OCI-M1 (cell line): ENCODE measurements around the gene NBEAL2.
A peak's percentile ranks its signal among the peaks of the same experiment; 100 is the strongest.

ENCODE experiments used
- DNase-seq: peaks from one replicate; lab custom pipeline; 2025; lab: John Stamatoyannopoulos, UW

NBEAL2 gene

DNA sequence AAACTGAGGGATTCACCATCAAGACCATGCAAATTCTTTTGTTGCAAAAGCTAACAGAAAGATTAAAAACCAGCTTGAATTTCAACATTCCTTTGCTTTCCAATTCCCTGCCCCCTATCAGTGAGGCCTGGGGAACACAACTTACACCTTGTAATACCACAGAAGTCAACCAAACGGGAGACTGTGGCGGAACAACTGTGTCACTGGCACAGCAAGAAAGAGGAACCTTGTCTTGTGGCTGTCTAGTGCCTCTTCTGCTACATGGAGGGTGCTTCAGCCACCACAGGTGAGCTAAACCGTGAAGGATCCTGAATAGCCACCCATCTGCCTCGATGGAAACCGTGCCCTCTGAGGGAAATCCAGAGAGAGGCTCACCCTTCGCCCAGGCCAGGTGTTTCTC lies 14.3 kb upstream of the NBEAL2 start:
- peak; percentile 65 for DNase-seq

DNA sequence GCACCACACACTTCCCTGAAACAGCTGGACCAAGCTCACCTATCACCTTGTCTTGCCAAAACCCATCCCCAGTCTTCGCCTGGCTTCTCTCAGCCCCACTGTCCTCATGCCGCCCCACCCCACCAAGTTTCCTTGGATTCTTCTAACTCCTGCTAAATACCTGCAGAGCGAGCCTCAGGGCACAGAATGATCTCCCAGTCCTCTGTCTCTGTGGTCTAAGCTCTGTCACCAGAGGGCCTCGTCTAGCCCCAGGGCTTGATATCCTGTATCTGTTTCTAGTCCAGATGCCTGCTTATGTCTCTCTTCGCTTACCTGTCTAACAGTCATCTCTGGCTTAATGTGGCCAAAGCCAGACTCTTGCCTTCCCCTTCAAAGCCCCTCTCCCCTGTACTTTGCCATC lies 12.7 kb upstream of the NBEAL2 start:
- DNase-seq: no peak

DNA sequence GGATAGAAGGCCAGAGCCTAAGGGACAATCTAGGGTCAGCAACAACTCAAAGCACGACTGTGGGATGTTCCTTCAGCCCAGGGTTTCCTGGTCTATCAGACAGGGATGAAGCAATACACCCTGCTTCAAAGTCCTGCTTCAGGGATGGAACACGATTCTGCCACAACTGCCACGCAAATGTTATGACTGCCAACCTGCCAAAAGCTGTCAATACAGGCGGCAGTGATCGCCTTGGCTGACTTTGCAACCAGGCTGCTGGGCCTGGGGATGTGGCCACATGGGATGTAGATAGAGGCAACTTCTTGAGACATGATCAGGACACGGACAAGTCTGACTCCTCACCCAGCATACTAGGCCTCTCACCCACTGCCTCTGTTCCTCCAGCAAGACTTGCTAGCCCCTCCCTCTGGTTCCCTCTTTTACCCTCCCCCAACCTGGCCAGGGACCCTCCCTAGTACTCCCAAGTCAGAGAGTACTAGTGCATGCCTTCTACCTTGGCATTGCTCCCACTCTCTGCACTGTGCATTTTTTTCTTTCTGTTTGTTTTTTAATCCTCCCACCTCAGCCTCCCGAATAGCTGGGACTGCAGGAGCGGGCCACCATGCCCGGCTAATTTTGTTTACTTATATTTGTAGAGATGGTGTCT lies 10.6 kb upstream of the NBEAL2 start:
- no peak for DNase-seq

DNA sequence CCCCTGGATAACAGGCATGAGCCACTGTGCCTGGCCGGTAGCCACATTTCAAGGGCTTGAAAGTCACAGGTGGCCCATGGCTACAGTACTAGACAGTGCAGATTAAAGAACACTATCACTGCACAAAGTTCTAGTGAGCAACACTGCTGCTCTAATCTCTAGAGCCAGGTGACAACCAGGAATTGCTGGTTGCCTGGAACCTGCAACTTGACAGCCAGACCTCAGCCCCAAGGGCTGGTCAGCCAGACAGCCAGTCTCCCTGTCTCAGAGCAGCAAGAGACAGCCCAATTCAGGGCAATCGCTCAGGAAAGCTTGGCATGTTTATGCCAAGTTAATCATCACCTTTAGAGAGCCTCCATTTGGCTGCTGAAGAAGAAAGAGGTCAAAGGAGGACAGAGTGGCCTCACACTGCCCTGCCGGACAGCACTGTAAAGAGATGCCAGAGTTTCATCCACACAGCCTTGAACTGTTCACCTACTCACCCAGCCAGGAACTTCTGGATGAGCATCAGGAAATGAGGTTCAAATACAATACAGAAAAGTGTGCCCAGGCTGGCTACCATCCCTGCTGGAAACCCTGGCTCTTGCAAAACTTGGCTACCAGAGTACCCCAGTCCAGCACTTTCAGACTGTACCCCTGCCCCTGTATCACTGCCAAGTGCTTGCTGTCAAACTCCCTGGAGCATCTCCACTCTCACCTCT lies 8.9 kb upstream of the NBEAL2 start:
- DNase-seq: no peak

DNA sequence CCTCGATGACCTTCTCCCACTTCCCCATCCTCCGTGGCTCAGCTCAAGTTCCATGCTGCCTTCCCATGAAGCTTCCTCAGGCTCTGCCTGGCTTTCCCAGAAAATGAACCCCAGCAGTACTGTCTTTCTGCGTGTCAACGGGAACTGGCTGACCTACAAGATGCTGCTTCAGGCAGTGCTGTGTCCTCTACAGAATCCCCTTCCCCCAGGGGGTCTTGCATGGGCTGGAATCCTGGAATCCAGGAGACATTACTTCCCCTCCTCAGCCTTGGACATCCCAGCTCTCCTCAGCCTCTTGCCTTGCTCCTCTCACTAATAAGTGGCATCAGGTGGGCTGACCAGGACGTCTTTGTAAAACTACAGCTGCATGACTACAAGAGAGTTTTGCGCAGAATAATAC lies 8.3 kb upstream of the NBEAL2 start:
- DNase-seq: no peak

DNA sequence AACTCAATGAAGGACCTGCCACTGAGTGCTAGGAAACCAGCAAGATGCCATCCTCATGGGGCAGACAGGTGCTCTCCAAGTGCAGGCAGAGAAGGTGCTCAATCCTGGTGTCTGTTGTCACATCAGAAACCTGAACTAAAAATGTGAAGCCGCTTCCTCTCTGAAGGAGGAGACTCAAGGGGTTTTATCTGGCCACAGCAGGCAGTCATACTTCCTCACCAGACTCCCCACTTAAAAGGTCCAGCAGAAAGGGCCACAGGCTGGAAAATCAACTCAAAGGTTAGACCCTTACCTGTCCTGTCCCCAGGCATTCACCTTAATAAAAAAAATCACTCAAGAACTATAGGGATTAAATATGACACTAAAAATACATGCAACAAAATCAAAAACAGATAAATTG lies 7.7 kb upstream of the NBEAL2 start:
- DNase-seq: peak; percentile 80

DNA sequence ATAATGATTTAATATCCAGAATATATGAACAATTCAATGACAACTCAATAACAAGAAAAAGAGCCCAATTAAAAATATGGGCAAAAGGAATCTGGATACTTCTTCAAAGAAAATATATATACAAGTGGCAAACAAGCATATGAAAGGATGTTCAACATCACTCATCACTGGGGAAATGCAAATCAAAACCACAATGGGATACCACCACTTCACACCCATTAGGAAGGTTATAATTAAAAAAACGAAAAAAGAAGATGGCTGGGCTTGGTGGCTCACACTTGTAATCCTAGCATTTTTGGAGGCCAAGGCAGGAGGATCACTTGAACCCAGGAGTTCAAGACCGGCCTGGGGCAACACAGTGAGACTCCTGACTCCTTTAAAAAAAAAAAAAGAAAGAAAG lies 7.1 kb upstream of the NBEAL2 start:
- no peak for DNase-seq

DNA sequence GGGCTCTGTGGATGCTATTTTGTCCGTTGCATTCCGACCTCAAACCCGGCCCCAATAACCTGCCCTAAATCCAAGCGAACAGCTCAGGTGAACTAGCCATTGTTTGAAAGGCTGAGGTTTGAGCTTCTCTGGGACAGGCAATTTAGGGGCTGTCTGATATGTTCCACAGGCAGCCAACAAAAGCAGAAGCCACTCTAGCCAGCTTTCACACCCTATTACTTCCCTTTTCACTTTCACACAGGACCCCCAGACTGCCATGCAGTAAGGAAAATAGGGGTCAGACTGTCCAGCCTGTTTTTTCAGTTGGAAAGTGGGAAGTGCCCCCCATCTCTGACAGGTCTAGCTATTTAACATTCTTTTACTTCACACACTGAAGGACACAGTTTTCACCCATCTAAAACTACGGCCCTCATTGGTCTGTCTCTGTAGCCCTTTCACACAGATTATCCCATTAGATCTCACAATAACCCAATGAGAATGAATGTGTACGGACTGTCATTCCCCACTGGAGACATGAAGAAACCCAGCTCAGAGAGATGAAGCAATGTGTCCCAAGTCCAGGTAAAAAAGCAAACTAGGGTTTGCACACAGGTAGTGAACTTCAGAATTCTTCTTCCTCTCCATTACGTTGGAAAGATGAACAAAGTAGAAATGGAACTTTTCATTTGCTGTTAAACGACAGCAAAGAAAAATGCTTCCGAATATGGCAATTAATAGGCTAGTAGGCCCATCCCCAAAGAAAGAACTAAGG lies 4.9 kb upstream of the NBEAL2 start:
- peak; percentile 16 for DNase-seq

DNA sequence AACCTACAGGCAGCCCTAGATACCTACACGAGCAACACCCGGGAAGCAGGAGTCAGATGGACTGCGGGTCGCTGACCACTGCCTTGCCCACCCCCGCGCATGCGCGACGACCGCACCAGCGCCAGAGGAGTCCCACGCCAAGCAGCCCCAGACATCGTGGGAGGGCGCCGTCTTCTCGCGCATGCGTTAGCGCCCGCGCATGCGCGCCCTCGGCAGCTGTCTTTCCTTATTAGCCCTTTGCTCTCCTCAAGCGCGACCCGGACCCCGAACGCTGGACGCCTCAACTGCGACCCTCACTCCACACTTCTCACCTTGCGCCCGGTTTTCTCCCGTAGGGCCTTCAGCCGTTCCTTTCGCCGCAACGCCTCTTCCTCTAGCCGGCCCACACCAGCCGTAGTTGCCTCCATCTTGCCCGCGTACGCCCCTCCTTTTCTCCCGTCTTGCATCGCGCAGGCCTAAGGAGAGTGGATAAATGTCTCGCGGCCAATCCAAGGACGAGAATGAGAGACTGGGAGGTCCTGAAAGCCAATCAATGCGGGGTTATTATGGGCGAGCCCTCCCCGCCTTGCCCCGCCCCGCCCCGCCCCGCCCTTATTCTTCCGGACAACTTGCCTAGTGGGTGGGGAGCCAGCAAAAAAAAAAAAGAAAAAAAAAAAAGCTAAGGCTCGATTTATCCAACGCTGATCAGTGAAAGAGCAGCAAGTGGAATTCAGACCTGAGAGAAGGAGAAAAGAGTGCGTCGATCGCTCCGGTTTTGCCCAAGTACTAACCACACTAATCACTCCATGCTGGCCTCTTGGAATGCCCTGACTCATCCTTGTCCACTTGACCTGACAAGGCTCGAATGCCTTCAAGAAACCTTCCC lies 2.9 kb upstream of the NBEAL2 start, which contains the start of gene CCDC12:
CCDC12 (minus strand) TSS at position 420 of the 865 bp plus-strand sequence; CDS start at position 407, 13 bp downstream.
- DNase-seq: peak; percentile 98

DNA sequence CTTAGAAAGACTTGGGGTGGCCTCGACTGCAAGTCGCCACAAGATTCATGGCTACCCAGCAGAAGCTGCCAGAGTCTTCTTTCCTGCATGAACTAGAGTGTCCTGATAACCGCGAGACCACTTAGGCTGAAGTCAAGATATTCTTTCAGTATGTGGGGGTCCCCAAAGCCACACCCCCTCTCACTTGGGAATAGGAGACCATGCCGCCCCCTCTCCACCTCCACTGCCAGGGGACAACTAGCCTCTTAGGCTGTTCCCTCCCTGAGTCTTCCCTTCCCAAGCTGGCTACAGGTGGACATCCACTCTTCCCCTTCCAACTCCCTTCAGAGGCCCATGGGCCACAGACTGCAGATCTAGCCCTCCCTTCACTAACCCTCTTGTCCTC lies 1.7 kb upstream of the NBEAL2 start:
- no peak for DNase-seq

DNA sequence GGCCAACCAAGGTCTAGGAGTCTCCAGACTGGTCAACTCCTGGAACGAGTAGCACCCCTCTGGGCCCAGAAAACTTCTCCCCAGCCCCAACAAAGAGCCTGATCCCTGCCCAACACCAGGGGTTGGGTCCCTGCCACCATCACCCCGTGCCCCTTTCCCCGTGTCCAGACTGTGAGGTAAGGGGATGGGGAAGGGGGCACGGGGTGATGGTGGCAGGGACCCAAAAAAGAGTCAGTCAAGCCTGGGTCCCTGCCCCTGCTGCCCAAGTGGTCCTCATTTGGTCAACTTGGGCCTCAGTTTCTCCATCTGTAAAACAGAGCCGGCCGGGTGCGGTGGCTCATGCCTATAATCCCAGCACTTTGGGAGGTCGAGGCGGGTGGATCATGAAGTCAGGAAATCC lies 1.1 kb upstream of the NBEAL2 start:
- DNase-seq: no peak

DNA sequence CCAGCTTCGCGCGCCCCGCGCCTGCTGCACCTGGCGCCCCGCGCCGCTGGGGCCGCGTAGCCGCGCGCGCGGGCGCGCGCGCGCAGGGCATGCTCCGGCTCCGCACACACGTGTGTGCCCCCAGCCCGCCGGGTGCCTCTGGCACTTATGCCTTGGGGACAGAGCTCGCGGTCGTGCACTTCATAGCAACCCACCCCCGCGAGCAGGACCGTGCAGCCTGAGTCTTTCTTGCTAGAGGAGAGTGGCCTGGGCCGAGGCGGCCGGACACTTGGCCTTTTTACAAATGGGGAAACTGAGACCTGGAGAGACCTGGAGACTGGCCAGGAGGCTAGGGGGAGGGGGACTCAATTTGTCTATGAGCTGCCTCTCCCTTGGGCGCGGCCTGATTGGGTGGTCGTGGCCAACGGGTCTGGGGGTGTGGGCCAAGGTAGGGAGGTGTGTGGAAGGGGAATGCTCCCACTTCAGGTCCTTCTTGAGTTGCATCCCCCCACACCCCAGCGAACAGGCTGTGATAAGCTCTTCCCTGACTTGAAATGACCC lies 562 bp downstream of the NBEAL2 start:
- DNase-seq: peak; percentile 40

DNA sequence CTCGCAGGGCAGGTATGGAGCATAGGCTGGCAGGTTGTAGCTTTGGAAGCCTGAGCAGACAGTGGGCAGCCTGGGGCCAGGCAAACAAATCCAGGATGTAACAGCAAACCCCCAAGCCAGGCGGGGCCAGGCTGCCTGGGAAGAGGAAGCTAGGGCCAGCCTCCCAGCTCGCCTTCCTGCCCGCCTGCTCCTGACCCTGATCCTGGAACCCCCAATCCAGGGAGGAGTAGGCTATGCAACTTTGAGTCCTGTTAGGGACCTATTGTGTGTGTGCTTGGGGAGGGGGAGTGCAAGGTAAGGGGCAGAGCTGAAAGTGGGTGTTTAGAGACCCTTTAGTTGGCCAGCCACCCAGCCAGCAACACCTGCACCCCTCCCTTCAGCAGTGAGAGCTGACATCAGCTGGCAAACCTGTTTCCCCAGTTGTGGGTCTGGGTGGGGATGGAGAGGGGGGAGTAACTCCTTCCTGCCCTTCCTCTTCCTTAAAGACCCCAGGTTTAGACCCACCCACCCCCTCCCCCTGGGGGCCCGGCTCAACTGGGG lies 2.5 kb downstream of the NBEAL2 start:
- no peak for DNase-seq

DNA sequence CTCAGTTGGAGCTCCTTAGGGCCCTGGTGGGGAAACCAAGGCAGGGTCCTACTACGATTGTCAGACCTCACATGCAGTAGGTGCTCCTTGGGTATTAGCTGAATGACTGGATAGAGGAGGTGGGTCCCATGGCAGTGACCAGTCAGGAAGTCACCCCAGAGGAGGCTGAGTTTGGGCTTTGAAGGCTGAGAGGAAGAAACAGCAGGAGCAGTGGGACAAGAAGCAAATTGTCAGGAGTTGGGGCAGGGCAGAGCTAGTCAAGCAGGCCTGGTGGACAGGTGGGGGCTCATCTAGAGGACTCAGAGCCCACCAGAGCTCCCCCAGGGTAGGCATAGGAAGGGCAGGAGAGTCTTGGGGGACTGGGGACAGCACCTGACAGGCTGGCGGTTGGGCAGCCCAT lies 3.1 kb downstream of the NBEAL2 start:
- DNase-seq: no peak

DNA sequence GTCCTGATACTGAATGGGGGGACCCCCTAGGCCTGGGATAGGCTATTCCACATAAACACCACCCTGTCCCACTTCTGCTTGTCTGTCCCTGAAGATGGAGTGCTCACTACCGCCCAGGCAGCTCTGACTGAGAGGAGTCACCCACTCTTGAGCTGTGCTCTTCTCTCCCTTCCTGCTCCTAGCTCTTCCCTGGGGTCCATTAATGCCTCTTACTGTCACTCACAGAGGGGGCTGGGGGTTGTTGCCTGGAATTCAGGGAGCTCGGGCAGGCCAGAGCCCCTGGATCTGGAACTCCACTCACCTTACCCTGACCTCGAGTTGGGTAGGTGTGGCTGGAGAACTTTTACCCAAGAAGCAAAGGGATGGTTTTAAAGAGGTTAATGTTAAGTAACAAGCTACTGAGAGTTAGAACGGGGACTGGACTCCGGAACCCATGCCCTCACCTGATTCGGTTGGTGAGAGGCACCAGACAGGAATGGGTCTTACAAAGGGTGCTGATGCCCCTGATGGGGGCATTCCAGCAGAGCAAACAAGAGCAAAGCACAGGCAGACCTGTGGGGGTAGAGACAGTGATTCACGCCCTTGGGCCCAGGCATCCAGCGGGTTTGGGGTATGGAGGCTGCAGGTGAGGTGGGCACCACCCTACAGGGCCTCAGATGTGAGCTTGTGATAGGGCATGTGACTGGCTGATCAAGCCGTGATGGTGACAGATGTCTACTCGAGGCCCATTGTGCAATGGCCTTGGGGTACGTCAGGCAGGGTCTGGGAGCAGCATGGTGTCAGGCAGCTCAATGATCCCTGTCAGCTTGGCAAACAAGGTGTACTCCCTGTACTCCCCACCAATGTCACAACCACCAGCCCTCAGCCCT lies 5.4 kb downstream of the NBEAL2 start:
- DNase-seq: no peak

DNA sequence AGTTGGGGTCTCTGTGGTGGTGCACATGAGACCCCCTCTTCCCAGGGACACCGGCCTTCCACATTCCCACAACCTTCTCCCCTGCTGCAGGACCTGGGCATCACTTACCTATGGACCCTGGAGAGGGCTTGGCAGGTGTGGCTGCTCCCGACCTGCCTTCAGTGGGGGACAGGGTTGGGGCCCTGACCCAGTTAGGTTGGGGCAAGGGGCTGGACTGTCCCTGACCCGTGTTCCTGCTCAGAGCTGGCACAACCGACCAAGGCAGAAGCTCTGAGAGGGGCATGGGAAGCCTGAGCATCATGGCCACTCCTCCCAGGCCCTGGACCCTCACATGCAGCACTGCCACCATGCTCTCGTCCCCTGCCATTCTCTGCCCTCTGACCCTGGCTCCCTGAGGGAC lies 6.1 kb downstream of the NBEAL2 start:
- DNase-seq: no peak

DNA sequence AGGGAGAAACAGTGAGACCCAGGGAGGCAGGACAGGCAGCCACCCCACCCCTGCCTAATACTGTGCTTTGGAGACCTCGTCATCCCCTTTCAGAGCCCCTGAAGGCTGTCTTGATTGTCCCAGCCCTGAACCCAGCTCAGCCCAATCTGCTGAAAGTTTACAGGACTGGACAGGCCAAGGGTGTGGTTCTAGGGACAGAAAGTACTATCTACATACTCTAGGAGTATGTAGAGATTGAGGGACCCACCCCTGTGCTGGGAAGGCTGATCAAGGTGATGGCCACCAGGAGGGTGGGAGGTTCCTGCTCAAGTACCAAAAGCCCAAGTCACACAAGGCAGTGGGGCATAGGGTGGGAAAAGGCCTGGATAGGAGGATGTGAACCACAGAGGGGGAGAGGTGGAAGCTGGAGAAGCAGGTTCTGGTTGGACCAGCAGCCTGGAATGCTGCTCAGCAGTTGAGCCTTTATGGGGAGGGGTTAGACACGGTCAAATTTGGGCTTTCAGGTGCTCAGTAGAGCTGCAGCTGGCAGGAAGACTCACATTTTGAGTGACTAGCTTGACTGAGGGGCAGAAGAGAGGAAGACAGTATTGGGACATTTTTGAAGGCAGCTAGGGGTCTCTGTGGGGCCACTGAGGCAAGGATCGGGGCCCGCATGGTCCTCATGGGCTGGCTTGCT lies 6.7 kb downstream of the NBEAL2 start:
- no peak for DNase-seq

DNA sequence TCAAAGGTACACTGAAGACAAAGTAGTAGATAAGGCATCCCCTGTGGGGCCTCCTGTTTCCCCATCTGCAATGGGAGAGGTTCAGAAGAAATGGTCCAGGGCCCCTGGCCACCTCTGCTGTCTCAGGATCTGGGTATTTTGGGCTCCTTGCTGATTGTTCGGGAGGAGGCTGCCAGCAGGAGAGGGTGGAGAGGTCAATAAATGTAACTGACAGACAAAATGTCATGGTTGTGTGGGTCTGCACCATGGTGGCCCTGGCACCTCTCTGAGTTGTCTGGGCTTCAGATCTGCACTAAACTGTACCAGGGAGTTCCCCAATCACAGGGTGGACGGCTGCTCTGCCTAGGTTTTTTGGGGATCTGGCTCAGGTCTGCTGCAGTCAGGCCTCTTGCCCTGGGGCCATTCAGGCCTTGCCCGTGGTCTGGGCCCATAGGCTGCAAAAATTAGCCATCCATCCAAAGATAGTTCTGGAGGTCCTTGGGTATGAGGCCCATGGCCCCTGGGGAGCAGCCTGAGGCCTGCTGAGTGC lies 7.4 kb downstream of the NBEAL2 start:
- no peak for DNase-seq

DNA sequence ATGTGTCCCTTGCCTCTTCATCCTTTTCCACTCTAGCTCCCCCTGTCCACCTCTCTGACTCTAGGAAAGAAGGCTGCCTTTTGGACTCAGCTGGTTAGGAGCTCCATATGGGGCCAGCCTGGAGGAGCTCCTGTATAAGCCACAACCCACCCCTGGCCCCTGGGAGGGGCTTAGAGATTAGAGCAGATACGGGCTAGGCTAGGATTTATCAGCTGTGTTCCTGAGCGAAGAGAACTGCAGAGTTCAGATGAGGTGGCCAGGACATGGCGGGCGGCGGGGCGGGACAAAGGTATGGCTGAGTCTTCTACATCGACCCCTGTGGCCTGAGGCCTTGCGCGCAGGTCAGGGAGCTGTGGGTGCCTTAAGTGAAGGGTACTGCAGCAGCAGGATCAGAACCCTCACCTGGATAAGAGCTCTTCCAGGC lies 7.9 kb downstream of the NBEAL2 start:
- DNase-seq: peak; percentile 92
